AG08395 (cell line): ENCODE results near the gene WTAP.
"Not testable (repeated sequence)": the region's sequence is repeated elsewhere in the genome, so short reads cannot be mapped to it uniquely, and the experiment has no call there.

ENCODE experiments used
- DNase-seq: peaks from one replicate; pipeline ENCODE4 v3.0.0; 2012; ENCODE audit warnings: mixed read lengths, low spot score

The WTAP gene

GRCh38 chr6:159693894-159694545 lies 33.3 kb upstream of the WTAP start:
- DNase-seq, result no peak

- DNase-seq, result peak; percentile 56
Measured at GRCh38 chr6:159695984-159696383, 31.3 kb upstream of the WTAP start.

- no peak for DNase-seq
Measured at GRCh38 chr6:159700970-159701369, 26.3 kb upstream of the WTAP start.

- DNase-seq, result peak; percentile 90
Measured at GRCh38 chr6:159701413-159701999, 25.8 kb upstream of the WTAP start.

GRCh38 chr6:159710603-159711002 lies 16.7 kb upstream of the WTAP start:
- DNase-seq, result not testable (repeated sequence)

- not testable (repeated sequence) for DNase-seq
Measured at GRCh38 chr6:159712389-159712788, 14.9 kb upstream of the WTAP start.

- no peak for DNase-seq
Measured at GRCh38 chr6:159713984-159714383, 13.3 kb upstream of the WTAP start.

GRCh38 chr6:159714404-159714803 lies 12.9 kb upstream of the WTAP start:
- no peak for DNase-seq

GRCh38 chr6:159715166-159715565 lies 12.1 kb upstream of the WTAP start:
- DNase-seq, result no peak

GRCh38 chr6:159715605-159716004 lies 11.7 kb upstream of the WTAP start:
- DNase-seq, result no peak

- DNase-seq, result peak; percentile 94
Measured at GRCh38 chr6:159716247-159717096, 10.8 kb upstream of the WTAP start.

GRCh38 chr6:159718634-159719033 lies 8.7 kb upstream of the WTAP start:
- DNase-seq, result no peak

- no peak for DNase-seq
Measured at GRCh38 chr6:159719287-159719686, 8.0 kb upstream of the WTAP start.

GRCh38 chr6:159720708-159721107 lies 6.6 kb upstream of the WTAP start:
- no peak for DNase-seq

- not testable (repeated sequence) for DNase-seq
Measured at GRCh38 chr6:159721981-159722380, 5.3 kb upstream of the WTAP start.

GRCh38 chr6:159722655-159723054 lies 4.7 kb upstream of the WTAP start:
- no peak for DNase-seq

- DNase-seq, result no peak
Measured at GRCh38 chr6:159723259-159723658, 4.0 kb upstream of the WTAP start.

GRCh38 chr6:159724778-159725177 lies 2.5 kb upstream of the WTAP start:
- DNase-seq, result no peak

GRCh38 chr6:159725208-159725607 lies 2.1 kb upstream of the WTAP start:
- DNase-seq, result not testable (repeated sequence)

GRCh38 chr6:159726255-159726917 lies 920 bp upstream of the WTAP start:
- DNase-seq, result peak; percentile 4

GRCh38 chr6:159727717-159728445 lies 575 bp downstream of the WTAP start:
- peak; percentile 45 for DNase-seq

GRCh38 chr6:159728531-159728964 lies 1.2 kb downstream of the WTAP start:
- DNase-seq, result no peak
